ENCODE measurements around the gene PNPLA7.

Gene PNPLA7

GRCh38 chr9:137552022-137552768, 2.0 kb upstream of the PNPLA7 start (continued):
- no peak for TF ChIP-seq ZNF10 (tag by site-specific recombination; IDR thresholded peaks at IDR 0.05)
- no peak for TF ChIP-seq ZNF274 (IDR thresholded peaks at IDR 0.05; ENCODE audit: low read length)
- no peak for TF ChIP-seq ZNF274 (tag by site-specific recombination; IDR thresholded peaks at IDR 0.05; ENCODE audit: borderline replicate concordance)
- peak; percentile 52 for TF ChIP-seq ZBTB17 (tag by site-specific recombination; IDR thresholded peaks at IDR 0.05)
- TF ChIP-seq, protein P1, sequence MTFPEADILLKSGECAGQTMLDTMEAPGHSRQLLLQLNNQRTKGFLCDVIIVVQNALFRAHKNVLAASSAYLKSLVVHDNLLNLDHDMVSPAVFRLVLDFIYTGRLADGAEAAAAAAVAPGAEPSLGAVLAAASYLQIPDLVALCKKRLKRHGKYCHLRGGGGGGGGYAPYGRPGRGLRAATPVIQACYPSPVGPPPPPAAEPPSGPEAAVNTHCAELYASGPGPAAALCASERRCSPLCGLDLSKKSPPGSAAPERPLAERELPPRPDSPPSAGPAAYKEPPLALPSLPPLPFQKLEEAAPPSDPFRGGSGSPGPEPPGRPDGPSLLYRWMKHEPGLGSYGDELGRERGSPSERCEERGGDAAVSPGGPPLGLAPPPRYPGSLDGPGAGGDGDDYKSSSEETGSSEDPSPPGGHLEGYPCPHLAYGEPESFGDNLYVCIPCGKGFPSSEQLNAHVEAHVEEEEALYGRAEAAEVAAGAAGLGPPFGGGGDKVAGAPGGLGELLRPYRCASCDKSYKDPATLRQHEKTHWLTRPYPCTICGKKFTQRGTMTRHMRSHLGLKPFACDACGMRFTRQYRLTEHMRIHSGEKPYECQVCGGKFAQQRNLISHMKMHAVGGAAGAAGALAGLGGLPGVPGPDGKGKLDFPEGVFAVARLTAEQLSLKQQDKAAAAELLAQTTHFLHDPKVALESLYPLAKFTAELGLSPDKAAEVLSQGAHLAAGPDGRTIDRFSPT (tag by site-specific recombination; IDR thresholded peaks at IDR 0.05), result no peak
- peak; percentile 22; the same call in 1 of the 2 replicates for TF ChIP-seq BCL11A (tag by site-specific recombination; IDR thresholded peaks at IDR 0.05; ENCODE audit: low read depth)
- no peak for TF ChIP-seq ZNF768 (tag by site-specific recombination; IDR thresholded peaks at IDR 0.05)
- TF ChIP-seq KLF8 (tag by site-specific recombination; IDR thresholded peaks at IDR 0.05), result peak; percentile 89
- TF ChIP-seq WT1 (tag by site-specific recombination; IDR thresholded peaks at IDR 0.05), result 0 out of 2 replicates have a peak, but pooled peaks have one; percentile 21
- TF ChIP-seq MEIS1 (CRISPR knock-in tag; IDR thresholded peaks at IDR 0.05; ENCODE audit: borderline replicate concordance), result no peak
- TF ChIP-seq, protein P2, sequence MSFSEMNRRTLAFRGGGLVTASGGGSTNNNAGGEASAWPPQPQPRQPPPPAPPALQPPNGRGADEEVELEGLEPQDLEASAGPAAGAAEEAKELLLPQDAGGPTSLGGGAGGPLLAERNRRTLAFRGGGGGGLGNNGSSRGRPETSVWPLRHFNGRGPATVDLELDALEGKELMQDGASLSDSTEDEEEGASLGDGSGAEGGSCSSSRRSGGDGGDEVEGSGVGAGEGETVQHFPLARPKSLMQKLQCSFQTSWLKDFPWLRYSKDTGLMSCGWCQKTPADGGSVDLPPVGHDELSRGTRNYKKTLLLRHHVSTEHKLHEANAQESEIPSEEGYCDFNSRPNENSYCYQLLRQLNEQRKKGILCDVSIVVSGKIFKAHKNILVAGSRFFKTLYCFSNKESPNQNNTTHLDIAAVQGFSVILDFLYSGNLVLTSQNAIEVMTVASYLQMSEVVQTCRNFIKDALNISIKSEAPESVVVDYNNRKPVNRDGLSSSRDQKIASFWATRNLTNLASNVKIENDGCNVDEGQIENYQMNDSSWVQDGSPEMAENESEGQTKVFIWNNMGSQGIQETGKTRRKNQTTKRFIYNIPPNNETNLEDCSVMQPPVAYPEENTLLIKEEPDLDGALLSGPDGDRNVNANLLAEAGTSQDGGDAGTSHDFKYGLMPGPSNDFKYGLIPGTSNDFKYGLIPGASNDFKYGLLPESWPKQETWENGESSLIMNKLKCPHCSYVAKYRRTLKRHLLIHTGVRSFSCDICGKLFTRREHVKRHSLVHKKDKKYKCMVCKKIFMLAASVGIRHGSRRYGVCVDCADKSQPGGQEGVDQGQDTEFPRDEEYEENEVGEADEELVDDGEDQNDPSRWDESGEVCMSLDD (tag by site-specific recombination; IDR thresholded peaks at IDR 0.05), result 0 out of 2 replicates have a peak, but pooled peaks have one; percentile 55
- peak; percentile 77 for TF ChIP-seq KLF1 (tag by site-specific recombination; IDR thresholded peaks at IDR 0.05)
- 0 out of 2 replicates have a peak, but pooled peaks have one; percentile 22 for TF ChIP-seq ZNF600 (tag by site-specific recombination; IDR thresholded peaks at IDR 0.05)
- peak; percentile 38 for TF ChIP-seq KLF9 (tag by site-specific recombination; IDR thresholded peaks at IDR 0.05; ENCODE audit: low read depth)
- TF ChIP-seq, protein P3, sequence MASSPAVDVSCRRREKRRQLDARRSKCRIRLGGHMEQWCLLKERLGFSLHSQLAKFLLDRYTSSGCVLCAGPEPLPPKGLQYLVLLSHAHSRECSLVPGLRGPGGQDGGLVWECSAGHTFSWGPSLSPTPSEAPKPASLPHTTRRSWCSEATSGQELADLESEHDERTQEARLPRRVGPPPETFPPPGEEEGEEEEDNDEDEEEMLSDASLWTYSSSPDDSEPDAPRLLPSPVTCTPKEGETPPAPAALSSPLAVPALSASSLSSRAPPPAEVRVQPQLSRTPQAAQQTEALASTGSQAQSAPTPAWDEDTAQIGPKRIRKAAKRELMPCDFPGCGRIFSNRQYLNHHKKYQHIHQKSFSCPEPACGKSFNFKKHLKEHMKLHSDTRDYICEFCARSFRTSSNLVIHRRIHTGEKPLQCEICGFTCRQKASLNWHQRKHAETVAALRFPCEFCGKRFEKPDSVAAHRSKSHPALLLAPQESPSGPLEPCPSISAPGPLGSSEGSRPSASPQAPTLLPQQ (tag by site-specific recombination; IDR thresholded peaks at IDR 0.05), result no peak
- TF ChIP-seq, protein P4, sequence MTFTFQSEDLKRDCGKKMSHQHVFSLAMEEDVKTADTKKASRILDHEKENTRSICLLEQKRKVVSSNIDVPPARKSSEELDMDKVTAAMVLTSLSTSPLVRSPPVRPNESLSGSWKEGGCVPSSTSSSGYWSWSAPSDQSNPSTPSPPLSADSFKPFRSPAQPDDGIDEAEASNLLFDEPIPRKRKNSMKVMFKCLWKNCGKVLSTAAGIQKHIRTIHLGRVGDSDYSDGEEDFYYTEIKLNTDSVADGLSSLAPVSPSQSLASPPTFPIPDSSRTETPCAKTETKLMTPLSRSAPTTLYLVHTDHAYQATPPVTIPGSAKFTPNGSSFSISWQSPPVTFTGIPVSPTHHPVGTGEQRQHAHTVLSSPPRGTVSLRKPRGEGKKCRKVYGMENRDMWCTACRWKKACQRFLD (tag by site-specific recombination; IDR thresholded peaks at IDR 0.05), result no peak
- TF ChIP-seq, protein P5, sequence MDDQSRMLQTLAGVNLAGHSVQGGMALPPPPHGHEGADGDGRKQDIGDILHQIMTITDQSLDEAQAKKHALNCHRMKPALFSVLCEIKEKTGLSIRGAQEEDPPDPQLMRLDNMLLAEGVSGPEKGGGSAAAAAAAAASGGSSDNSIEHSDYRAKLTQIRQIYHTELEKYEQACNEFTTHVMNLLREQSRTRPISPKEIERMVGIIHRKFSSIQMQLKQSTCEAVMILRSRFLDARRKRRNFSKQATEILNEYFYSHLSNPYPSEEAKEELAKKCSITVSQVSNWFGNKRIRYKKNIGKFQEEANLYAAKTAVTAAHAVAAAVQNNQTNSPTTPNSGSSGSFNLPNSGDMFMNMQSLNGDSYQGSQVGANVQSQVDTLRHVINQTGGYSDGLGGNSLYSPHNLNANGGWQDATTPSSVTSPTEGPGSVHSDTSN (CRISPR knock-in tag; IDR thresholded peaks at IDR 0.05), result 0 out of 2 replicates have a peak, but pooled peaks have one; percentile 73
- TF ChIP-seq ZNF555 (tag by site-specific recombination; conservative IDR thresholded peaks at IDR 0.05), result no peak
- 0 out of 2 replicates have a peak, but pooled peaks have one; percentile 40 for TF ChIP-seq SP3 (tag by site-specific recombination; IDR thresholded peaks at IDR 0.05)
- TF ChIP-seq ZFP37 (tag by site-specific recombination; IDR thresholded peaks at IDR 0.05), result 0 out of 2 replicates have a peak, but pooled peaks have one; percentile 39
- no peak for TF ChIP-seq ZNF626 (tag by site-specific recombination; IDR thresholded peaks at IDR 0.05)
- TF ChIP-seq ZIC2 (tag by site-specific recombination; IDR thresholded peaks at IDR 0.05), result no peak
- TF ChIP-seq ZBTB21 (tag by site-specific recombination; IDR thresholded peaks at IDR 0.05), result no peak
- no peak for TF ChIP-seq IKZF3 (tag by site-specific recombination; IDR thresholded peaks at IDR 0.05)
- TF ChIP-seq ZNF529 (tag by site-specific recombination; IDR thresholded peaks at IDR 0.05; ENCODE audit: insufficient replicate concordance), result no peak
- no peak for TF ChIP-seq ZNF776 (tag by site-specific recombination; IDR thresholded peaks at IDR 0.05; ENCODE audit: borderline replicate concordance)
- TF ChIP-seq, protein P6, sequence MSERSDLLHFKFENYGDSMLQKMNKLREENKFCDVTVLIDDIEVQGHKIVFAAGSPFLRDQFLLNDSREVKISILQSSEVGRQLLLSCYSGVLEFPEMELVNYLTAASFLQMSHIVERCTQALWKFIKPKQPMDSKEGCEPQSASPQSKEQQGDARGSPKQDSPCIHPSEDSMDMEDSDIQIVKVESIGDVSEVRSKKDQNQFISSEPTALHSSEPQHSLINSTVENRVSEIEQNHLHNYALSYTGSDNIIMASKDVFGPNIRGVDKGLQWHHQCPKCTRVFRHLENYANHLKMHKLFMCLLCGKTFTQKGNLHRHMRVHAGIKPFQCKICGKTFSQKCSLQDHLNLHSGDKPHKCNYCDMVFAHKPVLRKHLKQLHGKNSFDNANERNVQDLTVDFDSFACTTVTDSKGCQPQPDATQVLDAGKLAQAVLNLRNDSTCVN (tag by site-specific recombination; optimal IDR thresholded peaks at IDR 0.05), result peak; percentile 76
- TF ChIP-seq FEZF1 (tag by site-specific recombination; IDR thresholded peaks at IDR 0.05), result no peak
- peak; percentile 38; the same call in 1 of the 2 replicates for TF ChIP-seq ZNF341 (tag by site-specific recombination; IDR thresholded peaks at IDR 0.05; ENCODE audit: low read depth)
- TF ChIP-seq ZNF302 (tag by site-specific recombination; IDR thresholded peaks at IDR 0.05; ENCODE audit: low read depth), result no peak

Data from HEK293 (cell line).